ENCODE results near the gene WEE1.

DNA sequence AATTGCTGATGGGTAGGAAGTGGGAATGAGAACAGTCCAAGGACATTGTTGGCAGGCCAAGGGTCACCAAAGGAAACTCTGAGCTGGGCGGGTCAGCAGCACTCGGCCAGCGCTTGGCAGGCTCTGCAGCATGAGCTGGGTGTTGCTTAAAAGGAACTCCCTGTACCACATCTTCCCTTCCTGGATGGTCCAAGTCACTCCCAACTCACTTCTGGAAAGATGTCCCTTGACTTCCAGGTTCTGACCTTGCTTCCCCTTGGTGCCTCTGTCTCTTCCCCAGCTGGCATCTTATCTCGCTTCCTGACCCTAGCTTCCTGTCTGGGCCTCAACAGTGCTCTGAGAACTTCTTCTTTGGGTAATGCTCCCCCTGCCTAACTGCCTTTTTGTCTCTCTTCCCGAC, 65.6 kb downstream of the WEE1 start:
- TF ChIP-seq, protein P1, sequence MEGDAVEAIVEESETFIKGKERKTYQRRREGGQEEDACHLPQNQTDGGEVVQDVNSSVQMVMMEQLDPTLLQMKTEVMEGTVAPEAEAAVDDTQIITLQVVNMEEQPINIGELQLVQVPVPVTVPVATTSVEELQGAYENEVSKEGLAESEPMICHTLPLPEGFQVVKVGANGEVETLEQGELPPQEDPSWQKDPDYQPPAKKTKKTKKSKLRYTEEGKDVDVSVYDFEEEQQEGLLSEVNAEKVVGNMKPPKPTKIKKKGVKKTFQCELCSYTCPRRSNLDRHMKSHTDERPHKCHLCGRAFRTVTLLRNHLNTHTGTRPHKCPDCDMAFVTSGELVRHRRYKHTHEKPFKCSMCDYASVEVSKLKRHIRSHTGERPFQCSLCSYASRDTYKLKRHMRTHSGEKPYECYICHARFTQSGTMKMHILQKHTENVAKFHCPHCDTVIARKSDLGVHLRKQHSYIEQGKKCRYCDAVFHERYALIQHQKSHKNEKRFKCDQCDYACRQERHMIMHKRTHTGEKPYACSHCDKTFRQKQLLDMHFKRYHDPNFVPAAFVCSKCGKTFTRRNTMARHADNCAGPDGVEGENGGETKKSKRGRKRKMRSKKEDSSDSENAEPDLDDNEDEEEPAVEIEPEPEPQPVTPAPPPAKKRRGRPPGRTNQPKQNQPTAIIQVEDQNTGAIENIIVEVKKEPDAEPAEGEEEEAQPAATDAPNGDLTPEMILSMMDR (IDR thresholded peaks at IDR 0.05; ENCODE audit: extremely low read depth in 1 of 2, insufficient read depth in 1 of 2, low read depth in 1 of 2, low read length in 2 of 2), result no peak
- TF ChIP-seq POLR2AphosphoS5 (IDR thresholded peaks at IDR 0.05; ENCODE audit: insufficient read depth, low read depth, low read length) (peak; percentile 51), JUN (IDR thresholded peaks at IDR 0.05; ENCODE audit: borderline replicate concordance, insufficient read depth, insufficient read length, low read depth) (no peak), EZH2 (IDR thresholded peaks at IDR 0.05; ENCODE audit: borderline replicate concordance, low read depth, low read length, severe bottlenecking) (no peak)
